ENCODE data around the gene METRN. TPM values are rescaled to one million over a fixed set of nuclear protein-coding genes. Genes with fewer than 3 reads are reported as not detected.

METRN gene
- total and polyA plus RNA-seq, 2 of the 4 experiments (the other 2 are of a cell fraction) = 6.1 to 48.2 TPM

DNA sequence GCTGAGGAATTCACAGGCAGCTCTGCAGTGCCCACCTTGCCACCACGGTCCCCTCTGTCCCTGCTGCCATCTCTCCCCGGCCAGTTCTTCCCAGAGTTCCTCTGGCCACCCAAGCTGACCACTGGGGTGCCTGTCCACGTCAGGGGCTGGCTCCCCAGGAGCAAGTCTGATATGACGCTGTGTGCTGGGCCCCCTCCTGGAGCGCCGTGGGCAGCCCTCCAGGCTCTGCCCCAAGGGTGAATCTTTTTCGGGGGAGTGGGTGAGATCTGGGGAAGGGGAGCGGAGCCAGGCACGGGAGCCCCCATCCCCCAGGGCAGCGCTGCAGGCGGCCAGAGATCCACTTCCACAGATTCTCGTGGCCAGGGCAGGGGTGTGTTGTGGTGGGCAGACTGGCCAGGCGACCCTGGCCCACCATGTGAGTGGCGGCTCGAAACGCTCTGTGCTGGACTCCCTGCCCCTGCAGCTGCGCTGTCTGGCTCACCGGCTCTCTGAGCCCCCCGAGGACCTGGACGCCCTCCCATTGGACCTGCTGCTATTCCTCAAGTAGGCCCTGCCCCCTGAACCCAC, 49.3 kb downstream of the METRN start:
- Histone ChIP-seq H3K23ac (ENCODE audit: low read depth, low read length) (no peak overlapping the region), H3K4me2 (ENCODE audit: low read depth, low read length) (no peak overlapping the region), H3K4me3 (ENCODE audit: insufficient read depth, low read depth, low read length) (no peak overlapping the region), H2BK5ac (ENCODE audit: low read depth, low read length, poor library complexity, severe bottlenecking) (no peak overlapping the region), H3K27me3 (ENCODE audit: control insufficient read depth, insufficient read depth, low read length) (peaks cover 4% of the 10 kb centered on the region; the same call in 1 of the 2 replicates), H3K18ac (ENCODE audit: low read depth, low read length) (no peak overlapping the region), H4K5ac (ENCODE audit: low read depth, low read length) (no peak overlapping the region), H4K8ac (ENCODE audit: low read depth in 2 of 2, low read length in 2 of 2) (no peak overlapping the region), H2BK20ac (ENCODE audit: low read depth, low read length) (no peak overlapping the region), H2BK120ac (ENCODE audit: low read depth, low read length) (no peak overlapping the region), H3K14ac (replicated peaks; ENCODE audit: low read depth, low read length) (no peak overlapping the region), H3K27ac (ENCODE audit: insufficient read depth, low read length) (no peak overlapping the region), H3K9me3 (ENCODE audit: control insufficient read depth, insufficient read depth, low read length) (no peaks in the 10 kb centered on the region), H4K91ac (ENCODE audit: insufficient read depth, low read depth, low read length) (no peak overlapping the region), H3K9ac (ENCODE audit: low read depth, low read length) (no peak overlapping the region), H2AK9ac (replicated peaks; ENCODE audit: low read depth, low read length, poor library complexity) (no peak overlapping the region), H3K79me1 (ENCODE audit: low read depth in 1 of 2, low read length in 2 of 2) (no peaks in the 10 kb centered on the region), H3K36me3 (ENCODE audit: control insufficient read depth, insufficient read depth, low read length) (no peaks in the 10 kb centered on the region), H3K56ac (ENCODE audit: extremely low read depth, insufficient read depth, low read length) (no peak overlapping the region), H2AK5ac (ENCODE audit: low read depth, low read length) (no peak overlapping the region), H2AFZ (replicated peaks; ENCODE audit: low read length, poor library complexity) (no peak overlapping the region), H2BK15ac (ENCODE audit: low read depth, low read length) (no peak overlapping the region), H3K4ac (ENCODE audit: low read depth, low read length) (no peak overlapping the region), H4K20me1 (ENCODE audit: insufficient read depth, low read length) (no peaks in the 10 kb centered on the region), H3K9me1 (ENCODE audit: insufficient read depth, low read length) (no peaks in the 10 kb centered on the region), H3K4me1 (ENCODE audit: control insufficient read depth, insufficient read depth, low read length) (no peaks in the 10 kb centered on the region)
- intact Hi-C loops (cut with micrococcal nuclease) = no loop called here
- ATAC-seq (ENCODE audit: low read depth) (no peak), DNase-seq (no peak)
- TF ChIP-seq MAZ (IDR thresholded peaks at IDR 0.05; ENCODE audit: borderline replicate concordance, low read depth, low read length) = no peak
- no peak for TF ChIP-seq SMC3 (IDR thresholded peaks at IDR 0.05; ENCODE audit: low read depth, low read length)
- TF ChIP-seq MAFK (IDR thresholded peaks at IDR 0.05; ENCODE audit: low read depth, low read length) = no peak
- TF ChIP-seq, protein P1, sequence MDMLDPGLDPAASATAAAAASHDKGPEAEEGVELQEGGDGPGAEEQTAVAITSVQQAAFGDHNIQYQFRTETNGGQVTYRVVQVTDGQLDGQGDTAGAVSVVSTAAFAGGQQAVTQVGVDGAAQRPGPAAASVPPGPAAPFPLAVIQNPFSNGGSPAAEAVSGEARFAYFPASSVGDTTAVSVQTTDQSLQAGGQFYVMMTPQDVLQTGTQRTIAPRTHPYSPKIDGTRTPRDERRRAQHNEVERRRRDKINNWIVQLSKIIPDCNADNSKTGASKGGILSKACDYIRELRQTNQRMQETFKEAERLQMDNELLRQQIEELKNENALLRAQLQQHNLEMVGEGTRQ (IDR thresholded peaks at IDR 0.05; ENCODE audit: low read depth, low read length) = no peak
- no peak for TF ChIP-seq RAD21 (IDR thresholded peaks at IDR 0.05; ENCODE audit: low read length)
- no peak for TF ChIP-seq MXI1 (IDR thresholded peaks at IDR 0.05; ENCODE audit: borderline replicate concordance, low read depth, low read length)
- TF ChIP-seq BHLHE40 (IDR thresholded peaks at IDR 0.05; ENCODE audit: low read depth, low read length) = no peak
- no peak for TF ChIP-seq RFX5 (IDR thresholded peaks at IDR 0.05; ENCODE audit: low read depth, low read length)
- no peak for TF ChIP-seq NFE2L2 (IDR thresholded peaks at IDR 0.05; ENCODE audit: low read depth, low read length)
- no peak for TF ChIP-seq CEBPB (IDR thresholded peaks at IDR 0.05; ENCODE audit: low read depth, low read length)
- TF ChIP-seq RCOR1 (IDR thresholded peaks at IDR 0.05; ENCODE audit: insufficient replicate concordance, low read length) = no peak
- TF ChIP-seq CHD1 (IDR thresholded peaks at IDR 0.05; ENCODE audit: low read depth, low read length) = no peak
- TF ChIP-seq POLR2A (IDR thresholded peaks at IDR 0.05; ENCODE audit: low read depth, low read length) = no peak
- TF ChIP-seq, protein P2, sequence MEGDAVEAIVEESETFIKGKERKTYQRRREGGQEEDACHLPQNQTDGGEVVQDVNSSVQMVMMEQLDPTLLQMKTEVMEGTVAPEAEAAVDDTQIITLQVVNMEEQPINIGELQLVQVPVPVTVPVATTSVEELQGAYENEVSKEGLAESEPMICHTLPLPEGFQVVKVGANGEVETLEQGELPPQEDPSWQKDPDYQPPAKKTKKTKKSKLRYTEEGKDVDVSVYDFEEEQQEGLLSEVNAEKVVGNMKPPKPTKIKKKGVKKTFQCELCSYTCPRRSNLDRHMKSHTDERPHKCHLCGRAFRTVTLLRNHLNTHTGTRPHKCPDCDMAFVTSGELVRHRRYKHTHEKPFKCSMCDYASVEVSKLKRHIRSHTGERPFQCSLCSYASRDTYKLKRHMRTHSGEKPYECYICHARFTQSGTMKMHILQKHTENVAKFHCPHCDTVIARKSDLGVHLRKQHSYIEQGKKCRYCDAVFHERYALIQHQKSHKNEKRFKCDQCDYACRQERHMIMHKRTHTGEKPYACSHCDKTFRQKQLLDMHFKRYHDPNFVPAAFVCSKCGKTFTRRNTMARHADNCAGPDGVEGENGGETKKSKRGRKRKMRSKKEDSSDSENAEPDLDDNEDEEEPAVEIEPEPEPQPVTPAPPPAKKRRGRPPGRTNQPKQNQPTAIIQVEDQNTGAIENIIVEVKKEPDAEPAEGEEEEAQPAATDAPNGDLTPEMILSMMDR (conservative IDR thresholded peaks at IDR 0.05; ENCODE audit: low read depth, low read length) = no peak
- no peak for TF ChIP-seq FOS (IDR thresholded peaks at IDR 0.05; ENCODE audit: low read depth, low read length)
- TF ChIP-seq, protein P3, sequence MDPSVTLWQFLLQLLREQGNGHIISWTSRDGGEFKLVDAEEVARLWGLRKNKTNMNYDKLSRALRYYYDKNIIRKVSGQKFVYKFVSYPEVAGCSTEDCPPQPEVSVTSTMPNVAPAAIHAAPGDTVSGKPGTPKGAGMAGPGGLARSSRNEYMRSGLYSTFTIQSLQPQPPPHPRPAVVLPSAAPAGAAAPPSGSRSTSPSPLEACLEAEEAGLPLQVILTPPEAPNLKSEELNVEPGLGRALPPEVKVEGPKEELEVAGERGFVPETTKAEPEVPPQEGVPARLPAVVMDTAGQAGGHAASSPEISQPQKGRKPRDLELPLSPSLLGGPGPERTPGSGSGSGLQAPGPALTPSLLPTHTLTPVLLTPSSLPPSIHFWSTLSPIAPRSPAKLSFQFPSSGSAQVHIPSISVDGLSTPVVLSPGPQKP (IDR thresholded peaks at IDR 0.05; ENCODE audit: borderline replicate concordance, low read depth, low read length) = no peak
- no TSS peak for BruUV-seq (replicated peaks)
- dilution Hi-C loops (cut with HindIII; ENCODE audit: low sequenced_read_pairs, unreplicated experiment) = no loop called here
- ChIA-PET POLR2A (ENCODE audit: unreplicated experiment) (no interaction called here), CTCF (no interaction called here)
- in situ Hi-C loops (cut with MboI; ENCODE audit: low sequenced_read_pairs) = no loop called here
- 70% methylated on average over 4 of the region's 20 CpGs; no CpG with 5 or more reads in 1 of the 2 experiments for WGBS, 2 experiments (ENCODE audit: extremely low coverage in 2 of 2, insufficient read length in 1 of 2)
